GM21515 (cell line): ENCODE measurements around the gene RLBP1.
"Not testable (repeated sequence)": the region's sequence is repeated elsewhere in the genome, so short reads cannot be mapped to it uniquely, and the experiment has no call there.

Source experiments
- ATAC-seq: cut with Tn5 transposase; IDR thresholded peaks from one replicate; pipeline ENCODE4 v1.9.1; 2021; ENCODE audit not compliant: unreplicated experiment

RLBP1 gene

GRCh38 chr15:89221543-89221942 is at the start of gene RLBP1:
RLBP1 (minus strand) TSS chr15:89221579; CDS start chr15:89218975, 2,604 bp downstream.
- ATAC-seq, result no peak

GRCh38 chr15:89250142-89250541 is 28.8 kb upstream of the RLBP1 start:
- not testable (repeated sequence) for ATAC-seq

GRCh38 chr15:89248584-89248983 is 27.2 kb upstream of the RLBP1 start:
- ATAC-seq, result no peak

- ATAC-seq, result no peak
Observed at GRCh38 chr15:89247446-89247845, 26.1 kb upstream of the RLBP1 start.

GRCh38 chr15:89244574-89244903 is 23.2 kb upstream of the RLBP1 start:
- ATAC-seq, result peak; percentile 18

- ATAC-seq, result peak; percentile 93
Observed at GRCh38 chr15:89243691-89244573, 22.6 kb upstream of the RLBP1 start, which contains the start of gene FANCI. FANCI (plus strand) TSS chr15:89243979; CDS start chr15:89247648, 3,669 bp downstream.

- ATAC-seq, result no peak
Observed at GRCh38 chr15:89243046-89243690, 21.8 kb upstream of the RLBP1 start.

GRCh38 chr15:89239883-89240810 is 18.8 kb upstream of the RLBP1 start:
- not testable (repeated sequence) for ATAC-seq

- ATAC-seq, result no peak
Observed at GRCh38 chr15:89231832-89232231, 10.5 kb upstream of the RLBP1 start.

- ATAC-seq, result no peak
Observed at GRCh38 chr15:89230277-89230676, 8.9 kb upstream of the RLBP1 start.

GRCh38 chr15:89227425-89227824 is 6.0 kb upstream of the RLBP1 start:
- no peak for ATAC-seq

GRCh38 chr15:89226359-89227221 is 5.2 kb upstream of the RLBP1 start:
- ATAC-seq, result no peak

- ATAC-seq, result no peak
Observed at GRCh38 chr15:89225588-89225987, 4.2 kb upstream of the RLBP1 start.

GRCh38 chr15:89218531-89218930 is 2.8 kb downstream of the RLBP1 start:
- ATAC-seq, result no peak

- no peak for ATAC-seq
Observed at GRCh38 chr15:89217686-89218376, 3.5 kb downstream of the RLBP1 start.

- no peak for ATAC-seq
Observed at GRCh38 chr15:89217031-89217430, 4.3 kb downstream of the RLBP1 start.

GRCh38 chr15:89215627-89216026 is 5.8 kb downstream of the RLBP1 start:
- no peak for ATAC-seq

- ATAC-seq, result no peak
Observed at GRCh38 chr15:89211678-89212170, 9.7 kb downstream of the RLBP1 start.

- no peak for ATAC-seq
Observed at GRCh38 chr15:89209057-89209456, 12.3 kb downstream of the RLBP1 start.
